GM12878 (cell line): ENCODE results near the gene ARHGAP22. TPM values are rescaled to one million over a fixed set of nuclear protein-coding genes. Genes with fewer than 3 reads are reported as not detected.

Source experiments
- ATAC-seq: fragments of 200-7000 bp; cut with Tn5 transposase; 3 replicates; pipeline ENCODE4 v1.9.1; 2020; ENCODE audit warnings: mild to moderate bottlenecking, moderate library complexity
- BruUV-seq: library from RNA; stranded (reverse); fragments of 400-500 nt; replicated peaks from 2 replicates; lab custom pipeline; 2021; lab: Mats Ljungman, UMichigan
- CTCF ChIA-PET: fragments of 300-600 bp; sonication (Branson Sonifier 250); formaldehyde crosslinking; extraction: SDS; loops from one replicate; lab custom pipeline; 2021; ENCODE audit warnings: inconsistent platforms; lab: Yijun Ruan, JAX
- POLR2A ChIA-PET: fragments of 350-600 bp; formaldehyde crosslinking; extraction: SDS; loops from one replicate; lab custom pipeline; 2021; ENCODE audit warnings: inconsistent platforms; lab: Charles Lee
- RAD21 ChIA-PET: fragments of 300-600 bp; sonication (Branson Sonifier 250); formaldehyde crosslinking; loops from one replicate; lab custom pipeline; 2023; ENCODE audit warnings: antibody characterized with exemption; ENCODE audit not compliant: unreplicated experiment; lab: Charles Lee
- SMC1A ChIA-PET: fragments of 300-600 bp; sonication (Branson Sonifier 250); formaldehyde crosslinking; loops from one replicate; lab custom pipeline; 2023; ENCODE audit not compliant: unreplicated experiment, uncharacterized antibody; lab: Charles Lee
- DNase-seq: peaks from one replicate; pipeline ENCODE4 v3.0.0-alpha.2; 2011; ENCODE audit warnings: low read depth, low spot score
- FAIRE-seq: peaks from 3 replicates; lab custom pipeline; 2011; peaks lifted over from hg19 to GRCh38; lab: Jason Lieb, UNC
- H2AFZ ChIP-seq: 2 replicates; pipeline ENCODE4 v1.6.0; 2011; ENCODE audit warnings: low read depth, low read length, control low read depth; ENCODE audit not compliant: control insufficient read depth
- H3K27ac ChIP-seq: 2 replicates; pipeline ENCODE4 v1.5.1; 2011; ENCODE audit warnings: control low read depth; ENCODE audit not compliant: control insufficient read depth, insufficient read depth
- H3K27me3 ChIP-seq, 2 experiments: replicated peaks in 1 of 2; 2 replicates each; pipeline versions ENCODE4 v1.6.0 to v1.6.1; 2011; ENCODE audit warnings: low read length in 1 of 2; ENCODE audit not compliant: control insufficient read depth in 2 of 2, insufficient read depth in 2 of 2
- H3K36me3 ChIP-seq, 2 experiments: 2 replicates each; pipeline ENCODE4 v1.5.1; 2011; ENCODE audit warnings: low read length in 1 of 2; ENCODE audit not compliant: control insufficient read depth in 2 of 2, insufficient read depth in 2 of 2
- H3K4me1 ChIP-seq: 2 replicates; pipeline ENCODE4 v1.6.1; 2011; ENCODE audit warnings: mild to moderate bottlenecking, low read length, moderate library complexity, mixed read lengths; ENCODE audit not compliant: control insufficient read depth, insufficient read depth
- H3K4me2 ChIP-seq: 2 replicates; pipeline ENCODE4 v1.6.0; 2011; ENCODE audit warnings: control low read depth; ENCODE audit not compliant: control insufficient read depth, insufficient read depth
- H3K4me3 ChIP-seq: fragments of 200-600 bp; sonication (generic); 2 replicates; pipeline ENCODE4 v1.5.1; 2016
- H3K79me2 ChIP-seq: 2 replicates; pipeline ENCODE4 v1.6.0; 2011; ENCODE audit warnings: low read length; ENCODE audit not compliant: control insufficient read depth, insufficient read depth
- H3K9ac ChIP-seq: 2 replicates; pipeline ENCODE4 v1.8.0; 2011; ENCODE audit warnings: low read length, control low read depth, mixed read lengths; ENCODE audit not compliant: control insufficient read depth, insufficient read depth
- H3K9me3 ChIP-seq: replicated peaks from 3 replicates; pipeline ENCODE4 v1.5.1; 2011; ENCODE audit warnings: mild to moderate bottlenecking, low read length; ENCODE audit not compliant: control insufficient read depth, insufficient read depth
- H4K20me1 ChIP-seq: 2 replicates; pipeline ENCODE4 v1.6.0; 2011; ENCODE audit not compliant: control insufficient read depth, insufficient read depth
- ATF7 ChIP-seq: fragments of 450-650 bp; IDR thresholded peaks from 2 replicates; pipeline ENCODE4 v1.6.1; 2016; ENCODE audit warnings: low read depth, mild to moderate bottlenecking
- BHLHE40 ChIP-seq, 2 experiments: fragments of 450-650 bp in 1 of 2; IDR thresholded peaks; 2 replicates each; pipeline ENCODE4 v1.6.1; 2011 to 2017; ENCODE audit warnings: low read depth in 2 of 2, borderline replicate concordance in 1 of 2, improper control_type of control experiment in 1 of 2, low read length in 1 of 2, mild to moderate bottlenecking in 1 of 2
- CBX5 ChIP-seq: sonication (generic); IDR thresholded peaks from 2 replicates; pipeline ENCODE4 v1.6.1; 2016; ENCODE audit warnings: low read depth, moderate library complexity, mild to moderate bottlenecking, inconsistent platforms
- HDGF ChIP-seq: fragments of 450-650 bp; IDR thresholded peaks from 2 replicates; pipeline ENCODE4 v1.6.1; 2016; ENCODE audit warnings: antibody characterized with exemption
- JUND ChIP-seq: IDR thresholded peaks from 2 replicates; pipeline ENCODE4 v1.6.1; 2012; ENCODE audit warnings: low read depth, mild to moderate bottlenecking, low read length, improper control_type of control experiment, moderate library complexity
- KAT2A ChIP-seq: conservative IDR thresholded peaks from 2 replicates; pipeline ENCODE4 v1.6.1; 2011; ENCODE audit warnings: low read depth, low read length; ENCODE audit not compliant: control insufficient read depth
- KDM1A ChIP-seq: fragments of 200-600 bp; sonication (generic); IDR thresholded peaks from 2 replicates; pipeline ENCODE4 v1.6.1; 2016; ENCODE audit warnings: borderline replicate concordance
- NFYA ChIP-seq: IDR thresholded peaks from 2 replicates; pipeline ENCODE4 v1.6.1; 2011; ENCODE audit warnings: low read depth, mild to moderate bottlenecking, low read length, improper control_type of control experiment, borderline replicate concordance
- POLR2AphosphoS5 ChIP-seq: IDR thresholded peaks from 2 replicates; pipeline ENCODE4 v1.6.1; 2011; ENCODE audit warnings: mild to moderate bottlenecking, low read length, inconsistent platforms
- SMARCA5 ChIP-seq: fragments of 450-650 bp; IDR thresholded peaks from 2 replicates; pipeline ENCODE4 v1.6.1; 2017; ENCODE audit warnings: mild to moderate bottlenecking
- STAT3 ChIP-seq: IDR thresholded peaks from 2 replicates; pipeline ENCODE4 v1.6.1; 2011; ENCODE audit warnings: low read depth, low read length, improper control_type of control experiment
- SUPT20H ChIP-seq: IDR thresholded peaks from 2 replicates; pipeline ENCODE4 v1.6.1; 2011; ENCODE audit warnings: low read depth, mild to moderate bottlenecking, low read length, moderate library complexity, borderline replicate concordance; ENCODE audit not compliant: control insufficient read depth
- TBL1XR1 ChIP-seq: IDR thresholded peaks from 2 replicates; pipeline ENCODE4 v1.6.1; 2012; ENCODE audit warnings: low read depth, low read length, improper control_type of control experiment
- TCF7 ChIP-seq: IDR thresholded peaks from 2 replicates; pipeline ENCODE4 v1.6.1; 2014; ENCODE audit warnings: antibody characterized with exemption, borderline replicate concordance
- ZNF274 ChIP-seq: IDR thresholded peaks from one replicate; pipeline ENCODE4 v1.8.0; 2011; ENCODE audit not compliant: insufficient read length, insufficient read depth
- WGBS: methylation state at CpG from one replicate; pipeline ENCODE4 v1.1.6; 2016; ENCODE audit warnings: low lambda C conversion rate; ENCODE audit not compliant: insufficient replicate concordance, insufficient coverage; ENCODE audit errors: missing lambda C conversion rate; 5-methylcytosine and 5-hydroxymethylcytosine counted together
- in situ Hi-C: fragments of 300-500 bp; cut with MboI; formaldehyde crosslinking; loops from 9 replicates; pipeline ENCODE4 v1.14.3; 2018; ENCODE audit warnings: mixed read lengths
- intact Hi-C: fragments of 100-400 bp; cut with micrococcal nuclease; formaldehyde crosslinking; loops from one replicate; pipeline ENCODE4 v1.14.2; 2022; ENCODE audit not compliant: unreplicated experiment
- polyA plus RNA-seq, 11 experiments: library from polyadenylated mRNA; depleted of rRNA in 4 of 11; unstranded in 6 of 11; stranded (reverse) in 5 of 11; fragments of >200 nt; fragmentation: Nextera tagmentation in 4 of 11; fragmentation: Illumina TruSeq in 1 of 11; extraction: Ambion mirVana in 4 of 11; extraction: Trizol in 1 of 11; gene quantifications; 1 replicate in 1 of 11; 2 replicates in 10 of 11; pipeline versions ENCODE4 v1.2.1 to v1.2.3, GENCODE V29; 2011 to 2016; ENCODE audit warnings: inconsistent platforms in 2 of 11, missing spikeins in 2 of 11, low read depth in 1 of 11
- total RNA-seq, 4 experiments: library from RNA; depleted of rRNA in 3 of 4; stranded (reverse); fragments of >200 nt in 3 of 4; fragmentation: Illumina TruSeq in 1 of 4; extraction: Trizol in 1 of 4; gene quantifications; 2 replicates each; pipeline versions ENCODE4 v1.2.1 to v1.2.3, GENCODE V29; 2013 to 2021
- TF ChIP-seq, protein P1 (sequence below): fragments of 150-350 bp; IDR thresholded peaks from 2 replicates; pipeline ENCODE4 v1.6.1; 2016; ENCODE audit warnings: low read depth, low read length
- TF ChIP-seq, protein P2 (sequence below): fragments of 450-650 bp; IDR thresholded peaks from 2 replicates; pipeline ENCODE4 v1.6.1; 2017; ENCODE audit warnings: antibody characterized with exemption, mild to moderate bottlenecking, moderate library complexity

The ARHGAP22 gene
- total and polyA plus RNA-seq, 10 of the 15 experiments (the other 5 are each of a cell fraction or from before 2014, with no cell fraction given), result 0.07 to 0.61 (median 0.18) TPM; not detected in 5

DNA sequence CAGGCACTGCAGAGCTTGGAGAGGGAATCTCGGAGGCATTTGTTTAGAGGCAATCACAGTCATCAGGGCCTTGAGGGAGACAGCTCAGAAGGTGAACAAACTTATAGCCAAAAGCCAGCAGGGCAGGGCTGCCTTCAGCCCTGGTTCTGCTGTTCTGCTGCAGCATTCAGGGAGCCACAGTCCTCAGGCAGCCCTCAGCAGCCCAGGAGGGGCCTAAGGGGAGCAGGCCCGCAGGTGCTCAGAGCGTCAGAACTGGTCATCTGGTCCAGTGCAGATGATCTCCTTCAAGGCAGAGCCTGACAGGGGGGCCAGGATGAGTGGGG, 84.7 kb downstream of the ARHGAP22 start:
- H4K20me1 ChIP-seq, result no peaks in the 10 kb centered on the region
- no peak overlapping the region for H3K4me2 ChIP-seq
- no peak for DNase-seq
- H3K4me3 ChIP-seq, result no peak overlapping the region
- H3K9ac ChIP-seq, result no peak overlapping the region
- RAD21 ChIA-PET, result interaction anchor here (1.1 kb wide), 1 partner anchor 136 kb away, joined by 4 read pairs; no protein-coding TSS in a partner anchor
- H3K79me2 ChIP-seq, result no peaks in the 10 kb centered on the region
- FAIRE-seq, result no peak
- in situ Hi-C loops (no loop called here), intact Hi-C loops (no loop called here)
- ATAC-seq, result no peak
- CTCF ChIA-PET, result interaction anchor here (1.0 kb wide), 1 partner anchor 136 kb away, joined by 3 read pairs; no protein-coding TSS in a partner anchor
- H2AFZ ChIP-seq, result no peak overlapping the region
- BruUV-seq, result no TSS peak
- H3K27ac ChIP-seq, result no peak overlapping the region
- no peaks in the 10 kb centered on the region for H3K36me3 ChIP-seq
- peaks cover 1 to 6% of the 10 kb centered on the region in 2 experiments; a peak in 3 of 4 replicates for H3K27me3 ChIP-seq
- WGBS, result 61% methylated on average over 3 of the region's 3 CpGs
- H3K4me1 ChIP-seq, result peaks cover 10% of the 10 kb centered on the region
- TF ChIP-seq TBL1XR1, result no peak
- TF ChIP-seq, protein P1, sequence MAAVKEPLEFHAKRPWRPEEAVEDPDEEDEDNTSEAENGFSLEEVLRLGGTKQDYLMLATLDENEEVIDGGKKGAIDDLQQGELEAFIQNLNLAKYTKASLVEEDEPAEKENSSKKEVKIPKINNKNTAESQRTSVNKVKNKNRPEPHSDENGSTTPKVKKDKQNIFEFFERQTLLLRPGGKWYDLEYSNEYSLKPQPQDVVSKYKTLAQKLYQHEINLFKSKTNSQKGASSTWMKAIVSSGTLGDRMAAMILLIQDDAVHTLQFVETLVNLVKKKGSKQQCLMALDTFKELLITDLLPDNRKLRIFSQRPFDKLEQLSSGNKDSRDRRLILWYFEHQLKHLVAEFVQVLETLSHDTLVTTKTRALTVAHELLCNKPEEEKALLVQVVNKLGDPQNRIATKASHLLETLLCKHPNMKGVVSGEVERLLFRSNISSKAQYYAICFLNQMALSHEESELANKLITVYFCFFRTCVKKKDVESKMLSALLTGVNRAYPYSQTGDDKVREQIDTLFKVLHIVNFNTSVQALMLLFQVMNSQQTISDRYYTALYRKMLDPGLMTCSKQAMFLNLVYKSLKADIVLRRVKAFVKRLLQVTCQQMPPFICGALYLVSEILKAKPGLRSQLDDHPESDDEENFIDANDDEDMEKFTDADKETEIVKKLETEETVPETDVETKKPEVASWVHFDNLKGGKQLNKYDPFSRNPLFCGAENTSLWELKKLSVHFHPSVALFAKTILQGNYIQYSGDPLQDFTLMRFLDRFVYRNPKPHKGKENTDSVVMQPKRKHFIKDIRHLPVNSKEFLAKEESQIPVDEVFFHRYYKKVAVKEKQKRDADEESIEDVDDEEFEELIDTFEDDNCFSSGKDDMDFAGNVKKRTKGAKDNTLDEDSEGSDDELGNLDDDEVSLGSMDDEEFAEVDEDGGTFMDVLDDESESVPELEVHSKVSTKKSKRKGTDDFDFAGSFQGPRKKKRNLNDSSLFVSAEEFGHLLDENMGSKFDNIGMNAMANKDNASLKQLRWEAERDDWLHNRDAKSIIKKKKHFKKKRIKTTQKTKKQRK, result no peak
- no peak for TF ChIP-seq JUND
- no peak for TF ChIP-seq KAT2A
- TF ChIP-seq BHLHE40 (IDR thresholded peaks at IDR 0.05; ENCODE audit: borderline replicate concordance in 1 of 2, low read depth in 2 of 2, low read length in 1 of 2), result no peak
- TF ChIP-seq HDGF, result no peak
- no peak for TF ChIP-seq ZNF274
- TF ChIP-seq TCF7, result no peak
- TF ChIP-seq STAT3, result no peak
- TF ChIP-seq CBX5, result no peak
- TF ChIP-seq SUPT20H, result no peak
- TF ChIP-seq SMARCA5, result no peak
- TF ChIP-seq, protein P2, sequence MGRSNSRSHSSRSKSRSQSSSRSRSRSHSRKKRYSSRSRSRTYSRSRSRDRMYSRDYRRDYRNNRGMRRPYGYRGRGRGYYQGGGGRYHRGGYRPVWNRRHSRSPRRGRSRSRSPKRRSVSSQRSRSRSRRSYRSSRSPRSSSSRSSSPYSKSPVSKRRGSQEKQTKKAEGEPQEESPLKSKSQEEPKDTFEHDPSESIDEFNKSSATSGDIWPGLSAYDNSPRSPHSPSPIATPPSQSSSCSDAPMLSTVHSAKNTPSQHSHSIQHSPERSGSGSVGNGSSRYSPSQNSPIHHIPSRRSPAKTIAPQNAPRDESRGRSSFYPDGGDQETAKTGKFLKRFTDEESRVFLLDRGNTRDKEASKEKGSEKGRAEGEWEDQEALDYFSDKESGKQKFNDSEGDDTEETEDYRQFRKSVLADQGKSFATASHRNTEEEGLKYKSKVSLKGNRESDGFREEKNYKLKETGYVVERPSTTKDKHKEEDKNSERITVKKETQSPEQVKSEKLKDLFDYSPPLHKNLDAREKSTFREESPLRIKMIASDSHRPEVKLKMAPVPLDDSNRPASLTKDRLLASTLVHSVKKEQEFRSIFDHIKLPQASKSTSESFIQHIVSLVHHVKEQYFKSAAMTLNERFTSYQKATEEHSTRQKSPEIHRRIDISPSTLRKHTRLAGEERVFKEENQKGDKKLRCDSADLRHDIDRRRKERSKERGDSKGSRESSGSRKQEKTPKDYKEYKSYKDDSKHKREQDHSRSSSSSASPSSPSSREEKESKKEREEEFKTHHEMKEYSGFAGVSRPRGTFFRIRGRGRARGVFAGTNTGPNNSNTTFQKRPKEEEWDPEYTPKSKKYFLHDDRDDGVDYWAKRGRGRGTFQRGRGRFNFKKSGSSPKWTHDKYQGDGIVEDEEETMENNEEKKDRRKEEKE, result no peak
- TF ChIP-seq ATF7, result no peak
- TF ChIP-seq KDM1A, result no peak
- no peak for TF ChIP-seq POLR2AphosphoS5
- no peak for TF ChIP-seq NFYA
- TF ChIP-seq, all 136 proteins: peak for 0
- ChIA-PET SMC1A (no interaction called here), POLR2A (no interaction called here)
- no peaks in the 10 kb centered on the region; the same call in 1 of the 3 replicates for H3K9me3 ChIP-seq
